ENCODE results near the gene UGT1A8.

DNA sequence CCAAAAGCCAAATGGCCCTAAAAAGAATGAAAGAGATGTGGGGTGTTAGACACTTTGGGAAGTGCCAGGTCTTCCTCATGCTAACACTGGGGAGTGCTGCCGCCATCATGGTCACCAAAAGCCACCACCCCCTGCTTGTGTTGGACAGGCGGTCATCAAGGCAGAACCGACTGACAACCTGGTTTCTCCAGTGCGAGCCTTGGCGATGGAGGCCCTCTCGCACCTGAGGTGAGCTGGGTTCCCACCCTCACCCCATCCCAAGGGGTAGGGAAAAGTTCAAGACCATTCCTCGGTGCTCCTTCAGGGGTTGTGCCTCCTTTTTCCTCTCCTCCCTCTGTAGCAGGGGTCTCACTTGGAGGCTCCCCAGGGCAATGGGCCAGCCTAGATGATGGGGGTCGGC, 194.3 kb downstream of the UGT1A8 start:
- TF ChIP-seq CTCF (conservative IDR thresholded peaks at IDR 0.05; ENCODE audit: low read length) (no peak), EZH2phosphoT487 (IDR thresholded peaks at IDR 0.05; ENCODE audit: borderline replicate concordance) (no peak)
